Hippocampal formation (tissue), 2 donors: Measurements from ENCODE around the gene TMEM63A.
"Not testable (repeated sequence)": the region's sequence is repeated elsewhere in the genome, so short reads cannot be mapped to it uniquely, and the experiment has no call there.

Experiments
- DNase-seq, 2 donors: peaks; one replicate each; lab custom pipeline; 2025; lab: John Stamatoyannopoulos, UW

The TMEM63A gene

DNA sequence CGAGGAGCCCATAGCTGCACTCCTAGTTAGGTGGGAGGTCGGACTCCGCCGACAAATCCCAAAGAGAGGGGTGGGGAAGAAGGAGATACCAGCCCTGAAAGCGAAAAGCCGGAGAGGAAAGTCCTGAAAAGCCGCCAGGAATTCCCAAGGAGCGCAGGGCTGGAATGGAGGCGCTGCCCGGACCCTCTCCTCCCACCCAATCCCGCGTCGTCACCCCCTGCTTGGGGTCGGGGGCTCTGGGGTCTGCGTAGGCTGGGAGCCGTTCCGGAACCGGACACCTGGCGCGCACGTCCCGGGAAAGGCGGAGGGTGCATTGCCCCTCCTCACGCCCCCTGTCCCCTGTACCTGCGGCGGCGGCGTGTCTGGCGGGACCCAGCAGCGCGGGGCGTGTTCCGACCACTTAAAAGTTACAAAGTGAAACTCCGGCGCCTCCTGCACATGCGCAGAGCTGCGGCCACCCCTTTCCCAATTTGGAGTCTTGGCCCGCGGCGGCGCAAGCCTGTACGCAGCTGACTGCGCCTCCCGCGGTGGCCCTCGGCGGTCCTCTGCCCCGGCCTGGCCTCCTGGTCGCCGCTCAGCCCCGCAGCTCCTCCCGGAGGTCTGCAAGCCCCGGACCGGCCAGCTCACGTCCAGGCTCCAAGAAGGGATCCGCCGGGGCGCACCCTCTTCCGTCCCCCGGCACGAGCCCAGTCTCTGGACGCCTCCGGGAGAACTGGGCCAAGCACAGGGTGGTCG is at the start of gene TMEM63A:
Gene TMEM63A (minus strand): TSS at position 422 of the 735 bp plus-strand sequence. CDS start 4,800 bp downstream, outside the sequence.
- DNase-seq, result peak; percentile 66 to 84

DNA sequence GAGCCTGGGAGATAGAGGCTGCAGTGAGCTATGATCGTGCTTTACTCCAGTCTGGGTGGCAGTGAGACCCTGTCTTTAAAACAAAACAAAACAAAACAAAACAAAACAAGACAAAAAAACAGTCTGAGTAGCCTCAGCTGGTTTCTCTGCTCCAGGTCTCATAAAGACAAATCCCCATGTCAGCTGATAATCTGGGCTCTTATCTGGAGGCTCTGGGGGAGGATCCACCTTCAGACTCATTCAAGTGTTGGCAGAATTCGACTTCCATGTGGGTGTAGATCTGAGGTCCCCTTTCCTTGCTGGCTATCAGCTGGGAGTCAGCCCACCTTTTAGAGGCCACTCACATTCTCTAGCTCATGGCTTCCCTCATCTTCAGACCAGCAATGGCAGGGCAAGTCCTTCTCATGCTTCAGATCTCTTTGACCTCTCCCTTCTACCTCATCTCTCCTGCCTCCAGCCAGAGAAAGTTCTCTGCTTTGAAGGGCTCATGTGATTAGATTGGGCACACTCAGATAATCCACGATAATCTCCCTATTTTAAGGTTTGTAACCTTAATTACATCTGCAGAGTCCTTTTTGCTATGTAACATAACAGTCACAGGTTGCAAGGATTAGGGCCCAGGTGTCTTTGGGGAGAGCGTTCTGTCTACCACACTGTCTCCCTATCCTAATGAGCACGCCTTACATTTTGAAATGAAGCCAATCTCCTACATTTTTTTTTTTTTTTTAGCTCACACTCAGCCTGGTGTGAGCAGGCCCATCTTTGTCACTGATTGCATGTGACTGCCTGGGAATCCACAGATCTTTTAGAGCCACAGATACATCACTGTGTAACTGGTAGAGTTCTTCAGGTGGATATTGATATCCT is 49.3 kb upstream of the TMEM63A start:
- no peak for DNase-seq

DNA sequence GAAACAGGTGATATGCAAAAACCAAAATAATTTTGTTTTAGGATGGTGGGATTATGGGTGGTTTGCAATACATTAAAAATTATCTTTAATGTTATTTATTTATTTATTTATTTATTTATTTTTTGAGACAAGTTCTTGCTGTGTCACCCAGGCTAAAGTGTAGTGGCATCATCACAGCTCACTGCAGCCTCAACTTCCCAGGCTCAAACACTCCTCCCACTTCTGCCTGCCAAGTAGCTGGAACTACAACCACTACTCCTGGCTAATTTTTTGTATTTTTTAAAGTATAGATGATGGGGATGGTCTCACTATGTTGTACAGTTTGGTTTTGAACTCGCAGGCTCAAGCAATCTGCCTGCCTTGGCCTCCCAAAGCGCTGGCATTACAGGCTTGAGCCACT is 48.4 kb upstream of the TMEM63A start:
- DNase-seq, result no peak

DNA sequence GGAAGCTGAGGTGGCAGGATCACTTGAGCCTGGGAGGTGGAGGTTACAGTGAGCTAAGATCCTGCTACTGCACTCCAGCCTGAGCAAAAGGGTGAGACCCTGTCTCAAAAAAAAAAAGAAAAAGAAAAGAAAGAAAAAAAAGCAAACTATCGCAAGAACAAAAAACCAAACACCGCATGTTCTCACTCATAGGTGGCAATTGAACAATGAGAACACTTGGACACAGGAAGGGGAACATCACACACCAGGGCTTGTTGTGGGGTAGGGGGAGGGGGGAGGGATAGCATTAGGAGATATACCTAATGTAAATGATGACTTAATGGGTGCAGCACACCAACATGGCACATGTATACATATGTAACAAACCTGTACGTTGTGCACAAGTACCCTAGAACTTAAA is 47.3 kb upstream of the TMEM63A start:
- DNase-seq, result not testable (repeated sequence)

DNA sequence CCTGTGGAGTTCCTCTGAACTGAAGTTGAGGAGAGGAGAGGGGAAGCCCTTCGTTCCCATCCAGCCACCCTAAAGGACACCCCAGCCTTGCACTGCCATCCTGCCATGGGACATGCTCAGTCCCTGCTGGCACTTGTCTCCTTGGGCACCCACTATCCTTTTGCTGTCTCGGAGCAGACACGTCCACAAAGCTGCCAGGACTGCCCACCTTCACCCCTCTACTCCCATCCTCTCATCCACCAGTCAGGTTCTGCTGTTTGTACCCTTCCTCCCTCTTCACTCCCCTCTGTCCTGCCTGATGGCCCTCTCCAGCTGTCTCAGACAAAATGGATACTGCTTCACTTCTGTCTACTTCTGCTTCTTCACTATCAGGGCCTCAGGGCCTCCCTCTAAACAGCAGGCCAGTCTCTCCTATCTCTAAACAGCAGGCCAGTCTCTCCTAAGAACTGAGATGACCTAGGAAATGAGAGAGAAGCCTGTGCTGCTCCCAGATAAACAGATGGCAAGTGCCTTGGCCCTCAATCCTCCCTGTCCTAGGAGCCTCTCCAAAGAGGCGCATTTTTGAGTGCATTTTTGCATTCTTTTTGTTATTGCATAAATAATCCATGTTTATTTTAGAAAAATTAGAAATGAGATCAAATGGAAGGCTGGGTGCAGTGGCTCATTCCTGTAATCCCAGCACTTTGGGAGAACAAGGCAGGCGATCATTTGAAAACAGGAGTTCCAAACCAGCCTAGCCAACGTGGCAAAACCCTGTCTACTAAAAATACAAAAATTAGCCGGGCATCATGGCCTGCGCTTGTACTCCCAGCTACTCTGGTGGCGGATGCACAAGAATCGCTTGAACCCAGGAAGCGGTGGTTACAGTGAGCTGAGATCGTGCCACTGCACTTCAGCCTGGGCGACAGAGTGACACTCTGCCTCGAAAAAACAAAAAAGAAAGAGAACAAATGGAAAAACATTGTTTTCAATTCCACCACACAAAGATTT is 46.3 kb upstream of the TMEM63A start:
- no peak for DNase-seq

DNA sequence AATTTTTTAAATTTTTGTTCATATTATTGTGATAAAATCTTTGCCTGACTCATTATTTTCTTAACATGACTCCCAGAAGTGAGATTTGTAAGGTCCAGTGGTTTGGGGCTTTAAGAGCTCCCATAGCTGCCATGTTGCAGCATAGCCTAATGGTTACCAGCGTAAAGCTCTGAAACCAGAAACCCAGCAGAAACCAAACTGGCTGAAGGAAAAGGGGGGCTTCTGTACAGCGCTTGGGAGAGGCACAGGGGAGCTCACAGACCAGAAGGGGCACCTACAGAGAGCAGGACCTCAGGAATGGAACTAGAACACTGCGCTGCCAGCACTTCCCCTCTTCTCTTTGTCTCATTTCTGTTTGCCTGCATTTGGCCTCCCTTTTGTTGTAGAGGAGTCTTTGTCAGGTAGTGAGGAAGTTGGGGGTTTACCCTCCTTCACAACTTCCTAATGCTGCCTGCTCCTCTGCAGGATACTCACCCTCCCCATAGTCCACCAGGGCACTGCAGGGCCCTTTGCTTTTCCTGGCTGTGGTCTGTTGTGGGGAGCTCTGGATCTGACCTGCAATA is 44.5 kb upstream of the TMEM63A start:
- DNase-seq, result no peak

DNA sequence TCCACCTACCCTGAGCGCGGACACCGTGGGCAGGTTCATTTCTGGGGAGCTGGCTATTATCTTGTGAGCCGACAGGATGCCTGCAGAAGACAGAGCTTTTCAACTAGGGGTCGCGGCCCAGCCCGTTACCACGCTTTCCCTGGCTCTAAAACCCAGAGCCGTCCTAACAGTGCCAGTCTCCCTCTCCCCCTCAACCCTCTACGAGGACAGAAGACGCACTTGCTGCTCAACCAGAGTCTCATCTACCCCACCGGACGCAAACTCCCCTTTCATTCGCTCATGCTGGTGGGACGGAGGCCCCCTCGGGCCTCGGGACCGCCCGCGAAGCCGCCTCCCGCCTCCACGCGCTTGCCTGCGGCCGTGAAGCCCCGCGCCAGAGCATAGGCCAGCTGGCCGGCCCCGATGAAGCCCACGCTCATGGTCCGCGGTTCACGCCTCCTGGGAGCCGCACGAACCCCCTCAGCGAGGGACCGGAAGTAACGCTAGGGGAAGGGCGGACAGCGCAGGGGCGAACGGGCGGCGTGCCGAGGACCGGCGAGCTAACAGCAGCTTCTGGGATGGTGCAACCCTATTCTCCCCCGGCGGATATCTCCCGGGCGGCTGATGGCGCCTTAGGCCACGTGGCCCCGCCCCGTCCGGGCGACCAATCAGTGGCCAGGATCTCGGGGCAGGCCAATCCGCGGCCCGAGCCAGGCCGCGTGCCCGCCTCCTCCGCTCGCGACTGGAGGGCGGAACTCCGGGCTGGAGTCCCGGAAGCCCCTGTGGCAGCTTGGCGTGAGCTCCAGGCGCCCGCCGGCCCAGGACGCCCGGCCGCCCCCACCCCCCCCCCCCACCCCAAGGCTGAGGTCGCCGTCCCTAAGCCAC is 41.7 kb upstream of the TMEM63A start, which contains the start of gene PYCR2:
Gene PYCR2 (minus strand): TSS at position 559 of the 864 bp plus-strand sequence. CDS start 140 bp downstream, at position 419.
- peak; percentile 91 to 97 for DNase-seq

DNA sequence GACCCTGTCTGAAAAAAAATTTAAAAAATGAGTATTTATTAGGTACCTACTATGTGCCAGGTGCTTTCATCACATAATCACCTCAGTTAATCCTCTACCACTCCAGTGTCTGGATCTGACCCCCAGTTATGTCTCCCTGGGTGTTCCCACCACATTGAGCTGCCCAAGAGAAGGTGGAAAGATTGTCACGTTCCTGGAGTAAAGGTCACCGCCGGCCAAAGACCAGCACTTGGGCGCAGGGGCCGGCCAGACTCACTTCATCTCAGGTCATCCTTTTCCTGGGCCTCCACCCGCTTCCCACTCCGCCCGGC is 41.2 kb upstream of the TMEM63A start:
- no peak for DNase-seq

DNA sequence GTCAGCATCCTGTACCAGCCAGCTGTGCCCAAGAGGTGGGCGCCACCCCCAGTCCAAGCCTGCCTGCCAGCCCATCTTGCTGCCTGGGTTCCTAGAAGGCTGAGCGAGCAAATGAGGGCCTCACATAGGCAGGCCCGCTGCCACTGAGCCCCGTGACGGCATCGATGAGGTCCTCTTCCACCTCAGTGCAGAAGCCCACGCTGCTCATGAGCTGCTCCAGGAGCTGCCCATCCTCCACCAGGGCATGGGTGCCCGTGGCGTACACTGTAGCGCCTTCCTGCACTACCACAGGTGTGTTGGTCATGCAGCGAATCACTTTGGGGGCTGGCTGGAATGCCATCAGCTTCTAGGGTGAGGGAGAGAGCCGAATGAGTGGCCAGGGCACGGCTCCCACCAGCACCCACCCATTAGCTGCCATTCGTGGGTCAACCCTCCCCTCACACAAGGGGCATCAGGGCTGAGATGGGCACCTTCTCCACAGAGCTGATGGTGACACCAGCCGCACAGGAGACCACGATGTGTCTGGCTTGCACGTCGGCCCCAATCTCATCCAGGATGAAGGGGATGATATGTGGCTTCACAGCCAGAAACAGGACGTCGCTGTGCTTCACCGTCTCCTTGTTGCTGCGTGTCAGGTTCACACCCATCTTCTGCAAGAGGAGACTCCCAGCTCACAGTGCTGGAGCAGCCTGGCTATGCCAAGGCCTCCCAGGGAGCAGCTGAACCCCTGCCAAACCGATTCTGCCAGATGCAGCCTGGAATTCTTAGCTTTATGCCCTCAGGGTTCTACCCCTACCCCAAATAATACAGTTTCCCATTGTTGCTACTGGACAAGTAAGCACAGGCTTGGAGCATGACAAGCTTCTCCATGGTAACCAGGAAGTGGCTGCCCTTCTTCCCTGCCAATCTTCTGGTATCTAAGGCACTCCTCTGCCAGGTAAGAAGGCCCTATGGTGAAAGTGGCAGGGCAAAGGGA is 39.8 kb upstream of the TMEM63A start:
- no peak for DNase-seq

DNA sequence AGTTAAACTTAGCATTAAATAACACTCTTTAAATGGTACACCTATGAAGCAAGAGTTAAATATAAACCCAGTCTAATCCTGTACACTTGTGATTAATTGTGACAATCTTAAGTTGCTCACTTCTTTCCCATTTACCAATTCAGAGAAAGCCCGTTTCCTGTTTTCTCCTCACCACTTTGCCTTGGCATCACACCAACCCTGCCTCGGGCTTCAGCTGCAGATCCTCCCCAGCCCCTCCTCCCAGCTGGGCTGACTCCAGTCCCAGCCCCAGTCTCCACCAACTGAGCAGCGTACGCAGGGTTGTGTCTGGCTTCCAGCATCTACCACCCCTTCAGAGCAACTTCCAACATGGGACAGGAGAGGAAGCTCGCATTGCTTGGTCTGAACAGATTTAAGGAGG is 37.7 kb upstream of the TMEM63A start:
- DNase-seq, result peak; percentile 81 to 83

DNA sequence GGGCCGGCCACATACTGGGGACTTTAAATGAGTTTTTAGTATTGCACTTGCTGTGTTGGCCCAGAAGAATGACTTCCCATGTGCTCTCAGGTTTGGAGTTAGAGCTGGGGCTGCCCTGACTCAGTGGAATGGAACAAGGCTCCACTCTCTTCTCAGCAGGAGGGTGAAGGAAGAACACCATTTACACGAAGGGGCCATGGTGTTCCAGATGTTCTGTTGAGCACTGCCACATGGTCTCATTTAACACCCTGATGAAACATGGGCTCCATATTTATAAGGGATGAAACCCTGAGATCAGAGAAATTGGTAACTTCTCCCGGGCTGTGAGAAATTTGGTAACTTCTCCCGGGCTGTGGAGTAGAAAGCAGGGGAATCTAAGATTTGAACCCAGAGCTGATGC is 36.1 kb upstream of the TMEM63A start:
- no peak for DNase-seq

DNA sequence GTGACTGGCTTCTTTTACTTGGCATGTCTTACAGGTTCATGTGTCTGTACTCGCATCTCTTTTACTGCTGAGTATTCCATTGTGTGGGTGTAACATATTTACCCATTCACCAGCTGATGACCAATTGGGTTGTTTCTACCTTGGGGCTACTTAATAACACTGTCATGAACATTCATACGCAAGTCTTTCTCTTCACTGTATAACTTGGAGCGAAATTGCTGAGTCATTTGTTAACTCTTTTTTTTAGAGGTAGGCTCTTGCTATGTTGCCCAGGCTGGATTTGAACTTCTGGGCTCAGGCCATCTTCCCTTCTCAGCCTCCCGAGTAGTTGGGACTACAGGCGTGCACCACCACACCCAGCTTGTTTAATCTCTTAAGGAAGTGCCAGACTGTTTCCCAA is 35.4 kb upstream of the TMEM63A start:
- DNase-seq, result no peak

DNA sequence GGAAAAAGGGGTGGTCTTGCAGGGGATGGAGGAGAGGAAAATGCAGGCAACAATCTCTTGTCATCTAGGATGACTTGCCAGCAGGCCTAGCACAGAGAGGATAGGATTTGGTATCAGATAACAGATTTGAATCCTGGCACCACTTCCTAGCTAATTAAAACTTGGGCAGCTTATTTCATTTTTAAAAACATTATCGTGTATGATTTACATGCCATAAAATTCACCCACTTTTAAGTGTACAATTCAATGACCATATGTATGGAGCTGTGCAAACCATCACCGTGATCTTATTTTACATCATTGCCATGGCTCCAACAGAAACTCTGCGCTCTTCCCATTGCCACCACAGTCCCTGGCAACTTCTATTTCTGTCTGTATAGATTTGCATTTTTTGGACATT is 34.9 kb upstream of the TMEM63A start:
- no peak for DNase-seq

DNA sequence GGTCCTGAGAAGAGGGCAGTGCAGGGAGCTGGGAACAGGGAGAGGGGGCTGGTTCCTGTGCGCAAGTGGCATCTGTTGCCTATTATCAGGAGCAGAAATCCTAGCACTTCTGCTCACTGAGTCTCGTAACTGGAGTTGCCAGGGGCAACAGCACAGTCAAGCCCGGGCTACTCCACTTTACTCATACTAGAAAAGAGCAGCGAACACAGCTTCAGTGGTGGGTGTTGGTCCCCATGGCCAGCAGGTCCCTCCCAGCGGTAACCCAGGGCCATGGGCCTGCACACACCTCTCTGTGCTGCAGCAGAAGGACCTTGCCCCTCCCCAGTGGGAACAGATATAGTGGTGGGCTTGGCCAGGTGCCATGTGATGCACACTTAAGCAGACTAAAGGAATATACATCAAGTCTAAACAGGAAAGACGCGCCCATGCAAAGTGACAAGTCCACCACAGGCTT is 33.4 kb upstream of the TMEM63A start:
- DNase-seq, result peak in 1 of 2 donors; percentile 28

DNA sequence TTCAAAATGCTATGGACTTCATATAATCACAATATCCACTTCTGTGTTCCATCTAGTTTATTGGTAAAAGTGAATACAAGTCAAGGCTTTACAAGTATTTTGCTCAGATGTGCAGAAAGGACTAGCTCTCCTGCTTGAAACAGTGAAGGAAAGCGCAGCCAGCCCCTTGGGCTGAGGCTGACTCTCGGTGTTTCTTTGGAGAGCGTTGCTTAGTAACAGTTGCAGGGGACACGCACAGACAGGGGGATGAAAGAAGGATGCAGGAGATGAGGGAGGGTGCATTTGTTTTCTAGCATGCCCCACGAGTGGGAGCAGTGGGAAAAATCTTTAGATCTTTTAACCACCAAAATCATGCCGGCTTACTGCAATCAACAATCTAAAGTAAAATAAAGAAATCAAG is 32.8 kb upstream of the TMEM63A start:
- DNase-seq, result no peak

DNA sequence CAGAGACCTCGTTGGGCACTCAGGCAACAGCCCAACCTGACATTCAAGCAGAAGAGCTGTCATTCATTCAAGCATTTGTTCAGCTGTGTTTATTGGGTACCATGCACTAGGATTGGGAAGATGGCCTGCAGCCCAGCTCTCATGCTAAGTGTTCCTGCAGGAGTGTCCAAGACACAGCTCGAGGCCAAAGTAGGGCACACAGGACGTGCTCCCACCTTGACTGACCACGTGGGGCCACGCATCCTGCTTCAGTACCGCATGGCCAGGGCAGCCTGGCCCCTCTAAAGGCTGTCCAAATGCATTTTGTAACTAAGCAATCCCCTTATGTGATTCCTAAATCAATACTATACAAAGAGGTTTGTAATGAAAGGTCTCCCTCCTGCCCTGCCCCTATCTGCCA is 32.2 kb upstream of the TMEM63A start:
- no peak for DNase-seq

DNA sequence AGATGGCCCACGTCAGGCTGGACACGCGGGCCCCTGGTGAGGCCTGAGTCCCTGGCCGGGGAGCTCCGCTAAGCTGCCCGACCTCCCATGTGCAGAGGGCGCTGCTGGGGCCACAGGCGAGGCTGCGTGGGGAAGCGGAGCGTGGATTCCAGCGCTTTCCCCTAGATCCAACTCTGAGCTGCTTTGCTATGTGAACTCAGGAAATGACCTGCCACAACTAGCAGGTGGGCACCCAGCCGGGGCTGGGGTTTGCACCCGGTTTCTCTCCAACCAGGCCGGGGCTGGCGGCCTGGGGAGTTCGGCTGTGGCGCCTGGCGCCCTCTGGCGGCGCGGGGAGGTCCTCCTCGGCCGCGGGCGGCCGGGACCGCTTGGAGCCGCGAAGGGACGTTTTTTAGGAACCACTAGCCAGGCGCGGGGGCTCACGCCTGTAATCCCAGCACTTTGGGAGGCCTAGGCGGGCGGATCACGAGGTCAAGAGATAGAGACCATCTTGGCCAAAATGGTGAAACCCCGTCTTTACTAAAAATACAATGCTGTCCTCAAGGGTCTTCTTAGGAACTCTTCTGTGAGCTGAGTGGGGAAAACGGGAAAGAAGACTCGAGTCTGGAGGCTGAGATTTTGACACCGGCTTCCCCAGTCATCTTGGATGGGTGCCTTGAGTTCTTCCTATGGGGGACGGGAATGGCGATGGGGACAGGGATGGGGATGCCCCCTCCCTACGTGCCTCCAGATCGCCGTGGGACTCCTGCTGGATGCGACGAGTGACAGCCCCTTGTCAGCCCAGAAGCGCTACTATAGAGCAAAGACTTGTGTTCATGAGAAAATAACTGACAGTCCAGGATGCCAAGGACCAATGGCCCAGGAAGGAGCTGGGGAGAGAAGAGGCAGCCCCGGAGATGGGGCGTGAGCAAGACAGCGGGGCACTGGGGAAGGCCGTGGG is 29.3 kb upstream of the TMEM63A start:
- DNase-seq, result peak in 1 of 2 donors; percentile 44

DNA sequence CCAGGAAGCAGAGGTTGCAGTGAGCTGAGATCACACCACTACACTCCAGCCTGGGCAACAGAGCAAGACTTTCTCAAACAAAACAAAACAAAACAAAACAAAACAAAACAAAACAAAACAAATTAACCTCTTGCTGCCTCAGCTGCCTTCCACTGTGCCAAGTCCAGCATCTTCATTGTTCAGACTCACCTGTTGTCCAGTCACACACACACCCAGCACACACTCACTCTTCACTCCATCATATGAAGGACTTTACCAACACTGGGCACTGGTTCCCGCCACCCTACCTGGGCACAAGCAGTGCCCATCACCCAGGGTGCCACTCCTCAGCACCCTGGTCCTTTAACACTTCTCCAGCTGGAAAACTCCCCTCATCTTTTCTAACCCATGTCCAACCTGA is 27.3 kb upstream of the TMEM63A start:
- no peak for DNase-seq
